HCT116 (cell line): ENCODE results near the gene KRT74.

Experiments
- CEBPB ChIP-seq: IDR thresholded peaks from 2 replicates; pipeline ENCODE4 v1.6.1; 2012; ENCODE audit warnings: low read depth
- ELF1 ChIP-seq: IDR thresholded peaks from 2 replicates; pipeline ENCODE4 v1.6.1; 2012; ENCODE audit warnings: low read depth, borderline replicate concordance
- EZH2 ChIP-seq: fragments of 200-600 bp; sonication (generic); IDR thresholded peaks from 2 replicates; pipeline ENCODE4 v1.6.1; 2017; ENCODE audit warnings: antibody characterized with exemption, mixed run types
- EZH2phosphoT487 ChIP-seq: fragments of 200-600 bp; IDR thresholded peaks from 2 replicates; pipeline ENCODE4 v1.6.1; 2018; ENCODE audit warnings: antibody characterized with exemption, borderline replicate concordance
- POLR2A ChIP-seq: IDR thresholded peaks from 2 replicates; pipeline ENCODE4 v1.7.0; 2011; ENCODE audit warnings: borderline replicate concordance; ENCODE audit not compliant: insufficient read depth, insufficient read length; ENCODE audit errors: extremely low read depth
- POLR2AphosphoS5 ChIP-seq: IDR thresholded peaks from 2 replicates; pipeline ENCODE4 v1.6.1; 2011; ENCODE audit warnings: mild to moderate bottlenecking, low read depth, low read length, moderate library complexity
- RAD21 ChIP-seq: IDR thresholded peaks from 2 replicates; pipeline ENCODE4 v1.6.1; 2012; ENCODE audit warnings: low read depth, mild to moderate bottlenecking
- SP1 ChIP-seq: IDR thresholded peaks from 2 replicates; pipeline ENCODE4 v1.6.1; 2012; ENCODE audit warnings: low read depth
- ZFX ChIP-seq: fragments of 450-650 bp; IDR thresholded peaks from 2 replicates; pipeline ENCODE4 v1.6.1; 2017
- ZNF274 ChIP-seq: fragments of 200-500 bp; sonication (Bioruptor generic); IDR thresholded peaks from 2 replicates; pipeline ENCODE4 v1.6.1; 2014; ENCODE audit warnings: mild to moderate bottlenecking, low read depth, low read length, inconsistent platforms
- TF ChIP-seq, protein P1 (sequence below), 3 experiments: fragments of 200-600 bp in 1 of 3; sonication (generic) in 1 of 3; IDR thresholded peaks in 2 of 3; conservative IDR thresholded peaks in 1 of 3; 2 replicates each; pipeline ENCODE4 v1.5.1; 2012 to 2017; ENCODE audit warnings: low read depth in 2 of 3, low read length in 2 of 3, antibody characterized with exemption in 1 of 3, borderline replicate concordance in 1 of 3, control low read depth in 1 of 3, mild to moderate bottlenecking in 1 of 3, mixed read lengths in 1 of 3, mixed run types in 1 of 3, moderate library complexity in 1 of 3; ENCODE audit not compliant: insufficient read depth in 1 of 3
- TF ChIP-seq, protein P2 (sequence below): IDR thresholded peaks from 2 replicates; pipeline ENCODE4 v1.6.1; 2012; ENCODE audit warnings: low read depth
- TF ChIP-seq, protein P3 (sequence below): IDR thresholded peaks from 2 replicates; pipeline ENCODE4 v1.6.1; 2012

DNA sequence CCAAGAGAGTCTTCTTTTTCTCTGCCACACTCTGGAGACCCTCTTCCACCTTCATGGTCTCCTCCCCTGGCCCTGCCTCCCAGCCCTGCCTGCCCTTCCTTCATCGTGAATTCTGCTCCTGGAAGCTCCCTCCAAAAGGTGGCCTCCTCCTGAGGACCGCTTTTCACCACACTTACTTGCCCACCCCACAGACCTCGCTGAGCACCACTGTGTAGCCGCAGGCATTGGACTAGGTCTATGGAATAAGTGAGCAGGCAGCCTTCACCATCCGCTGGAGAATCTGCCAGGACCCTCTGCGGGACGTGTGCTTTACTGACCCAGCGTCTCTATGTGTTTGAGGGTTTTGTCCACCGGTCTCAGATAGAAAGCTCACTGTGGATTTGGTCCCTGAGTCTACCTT is 43.8 kb downstream of the KRT74 start:
- TF ChIP-seq, protein P1, sequence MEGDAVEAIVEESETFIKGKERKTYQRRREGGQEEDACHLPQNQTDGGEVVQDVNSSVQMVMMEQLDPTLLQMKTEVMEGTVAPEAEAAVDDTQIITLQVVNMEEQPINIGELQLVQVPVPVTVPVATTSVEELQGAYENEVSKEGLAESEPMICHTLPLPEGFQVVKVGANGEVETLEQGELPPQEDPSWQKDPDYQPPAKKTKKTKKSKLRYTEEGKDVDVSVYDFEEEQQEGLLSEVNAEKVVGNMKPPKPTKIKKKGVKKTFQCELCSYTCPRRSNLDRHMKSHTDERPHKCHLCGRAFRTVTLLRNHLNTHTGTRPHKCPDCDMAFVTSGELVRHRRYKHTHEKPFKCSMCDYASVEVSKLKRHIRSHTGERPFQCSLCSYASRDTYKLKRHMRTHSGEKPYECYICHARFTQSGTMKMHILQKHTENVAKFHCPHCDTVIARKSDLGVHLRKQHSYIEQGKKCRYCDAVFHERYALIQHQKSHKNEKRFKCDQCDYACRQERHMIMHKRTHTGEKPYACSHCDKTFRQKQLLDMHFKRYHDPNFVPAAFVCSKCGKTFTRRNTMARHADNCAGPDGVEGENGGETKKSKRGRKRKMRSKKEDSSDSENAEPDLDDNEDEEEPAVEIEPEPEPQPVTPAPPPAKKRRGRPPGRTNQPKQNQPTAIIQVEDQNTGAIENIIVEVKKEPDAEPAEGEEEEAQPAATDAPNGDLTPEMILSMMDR (IDR thresholded peaks at IDR 0.05 in 2 of 3, conservative IDR thresholded peaks at IDR 0.05 in 1 of 3; ENCODE audit: borderline replicate concordance in 1 of 3, insufficient read depth in 1 of 3, low read depth in 2 of 3, low read length in 2 of 3): no peak
- TF ChIP-seq ZNF274: no peak
- TF ChIP-seq EZH2: no peak
- TF ChIP-seq EZH2phosphoT487: no peak
- no peak for TF ChIP-seq ZFX
- TF ChIP-seq, protein P2, sequence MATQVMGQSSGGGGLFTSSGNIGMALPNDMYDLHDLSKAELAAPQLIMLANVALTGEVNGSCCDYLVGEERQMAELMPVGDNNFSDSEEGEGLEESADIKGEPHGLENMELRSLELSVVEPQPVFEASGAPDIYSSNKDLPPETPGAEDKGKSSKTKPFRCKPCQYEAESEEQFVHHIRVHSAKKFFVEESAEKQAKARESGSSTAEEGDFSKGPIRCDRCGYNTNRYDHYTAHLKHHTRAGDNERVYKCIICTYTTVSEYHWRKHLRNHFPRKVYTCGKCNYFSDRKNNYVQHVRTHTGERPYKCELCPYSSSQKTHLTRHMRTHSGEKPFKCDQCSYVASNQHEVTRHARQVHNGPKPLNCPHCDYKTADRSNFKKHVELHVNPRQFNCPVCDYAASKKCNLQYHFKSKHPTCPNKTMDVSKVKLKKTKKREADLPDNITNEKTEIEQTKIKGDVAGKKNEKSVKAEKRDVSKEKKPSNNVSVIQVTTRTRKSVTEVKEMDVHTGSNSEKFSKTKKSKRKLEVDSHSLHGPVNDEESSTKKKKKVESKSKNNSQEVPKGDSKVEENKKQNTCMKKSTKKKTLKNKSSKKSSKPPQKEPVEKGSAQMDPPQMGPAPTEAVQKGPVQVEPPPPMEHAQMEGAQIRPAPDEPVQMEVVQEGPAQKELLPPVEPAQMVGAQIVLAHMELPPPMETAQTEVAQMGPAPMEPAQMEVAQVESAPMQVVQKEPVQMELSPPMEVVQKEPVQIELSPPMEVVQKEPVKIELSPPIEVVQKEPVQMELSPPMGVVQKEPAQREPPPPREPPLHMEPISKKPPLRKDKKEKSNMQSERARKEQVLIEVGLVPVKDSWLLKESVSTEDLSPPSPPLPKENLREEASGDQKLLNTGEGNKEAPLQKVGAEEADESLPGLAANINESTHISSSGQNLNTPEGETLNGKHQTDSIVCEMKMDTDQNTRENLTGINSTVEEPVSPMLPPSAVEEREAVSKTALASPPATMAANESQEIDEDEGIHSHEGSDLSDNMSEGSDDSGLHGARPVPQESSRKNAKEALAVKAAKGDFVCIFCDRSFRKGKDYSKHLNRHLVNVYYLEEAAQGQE: no peak
- TF ChIP-seq SP1: no peak
- no peak for TF ChIP-seq POLR2AphosphoS5
- no peak for TF ChIP-seq CEBPB
- no peak for TF ChIP-seq RAD21
- TF ChIP-seq, protein P3, sequence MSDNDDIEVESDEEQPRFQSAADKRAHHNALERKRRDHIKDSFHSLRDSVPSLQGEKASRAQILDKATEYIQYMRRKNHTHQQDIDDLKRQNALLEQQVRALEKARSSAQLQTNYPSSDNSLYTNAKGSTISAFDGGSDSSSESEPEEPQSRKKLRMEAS: no peak
- TF ChIP-seq ELF1: no peak
- TF ChIP-seq POLR2A: no peak
